OCI-LY3 (cell line): Measurements from ENCODE around the gene R3HCC1L.

Experiments used
- CTCF ChIP-seq: fragments of 200-600, 300-600 bp; sonication (generic); IDR thresholded peaks from 2 replicates; pipeline ENCODE4 v1.5.1; 2014; ENCODE audit warnings: antibody characterized with exemption, low read length, low read depth
- EZH2phosphoT487 ChIP-seq: fragments of 200-600 bp; shearing (Covaris generic); IDR thresholded peaks from 2 replicates; pipeline ENCODE4 v1.6.1; 2018; ENCODE audit warnings: antibody characterized with exemption, mixed run types, low read depth

- no peak for TF ChIP-seq CTCF
- no peak for TF ChIP-seq EZH2phosphoT487
Measured at GRCh38 chr10:98224996-98225395, 90.5 kb downstream of the R3HCC1L start.
